Measurements from ENCODE around the gene SCMH1. TPM values are rescaled to one million over a fixed set of nuclear protein-coding genes. Genes with fewer than 3 reads are reported as not detected.

Gene SCMH1
- total and polyA plus RNA-seq, 2 experiments from 2014 or later, result 15.0 to 19.4 TPM

DNA sequence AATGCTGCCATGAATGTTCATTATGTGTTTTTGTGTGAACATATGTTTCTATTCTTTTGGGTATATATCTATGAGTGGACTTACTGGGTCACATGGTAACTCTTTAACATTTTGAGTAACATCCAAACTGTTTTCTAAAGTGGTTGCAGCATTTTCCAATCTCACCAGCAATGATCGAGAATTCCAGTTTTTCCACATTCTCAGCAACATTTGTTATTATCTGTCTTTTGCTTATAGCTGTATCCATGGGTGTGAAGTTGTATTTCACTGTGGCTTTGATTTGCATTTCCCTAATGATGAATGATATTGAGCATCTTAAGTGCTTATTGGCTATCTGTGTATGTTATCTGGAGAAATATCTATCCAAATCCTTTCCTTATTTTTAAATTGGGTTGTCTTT, 131.4 kb downstream of the SCMH1 start (continued):
- TF ChIP-seq EZH2phosphoT487 (IDR thresholded peaks at IDR 0.05; ENCODE audit: unreplicated experiment) (no peak), POLR2AphosphoS5 (IDR thresholded peaks at IDR 0.05; ENCODE audit: low read depth) (no peak), EZH2 (IDR thresholded peaks at IDR 0.05; ENCODE audit: low read depth, unreplicated experiment) (no peak), JUNB (IDR thresholded peaks at IDR 0.05; ENCODE audit: unreplicated experiment) (no peak), ZNF114 (CRISPR knock-in tag; IDR thresholded peaks at IDR 0.05) (no peak), CREB1 (CRISPR knock-in tag; IDR thresholded peaks at IDR 0.05; ENCODE audit: low read depth) (no peak), STAT1 (IDR thresholded peaks at IDR 0.05; ENCODE audit: unreplicated experiment) (no peak), NANOG (IDR thresholded peaks at IDR 0.05; ENCODE audit: borderline replicate concordance) (no peak), ZNF331 (CRISPR knock-in tag; IDR thresholded peaks at IDR 0.05; ENCODE audit: low read depth) (no peak)
- TF ChIP-seq, protein P1, sequence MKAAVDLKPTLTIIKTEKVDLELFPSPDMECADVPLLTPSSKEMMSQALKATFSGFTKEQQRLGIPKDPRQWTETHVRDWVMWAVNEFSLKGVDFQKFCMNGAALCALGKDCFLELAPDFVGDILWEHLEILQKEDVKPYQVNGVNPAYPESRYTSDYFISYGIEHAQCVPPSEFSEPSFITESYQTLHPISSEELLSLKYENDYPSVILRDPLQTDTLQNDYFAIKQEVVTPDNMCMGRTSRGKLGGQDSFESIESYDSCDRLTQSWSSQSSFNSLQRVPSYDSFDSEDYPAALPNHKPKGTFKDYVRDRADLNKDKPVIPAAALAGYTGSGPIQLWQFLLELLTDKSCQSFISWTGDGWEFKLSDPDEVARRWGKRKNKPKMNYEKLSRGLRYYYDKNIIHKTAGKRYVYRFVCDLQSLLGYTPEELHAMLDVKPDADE (IDR thresholded peaks at IDR 0.05), result no peak

DNA sequence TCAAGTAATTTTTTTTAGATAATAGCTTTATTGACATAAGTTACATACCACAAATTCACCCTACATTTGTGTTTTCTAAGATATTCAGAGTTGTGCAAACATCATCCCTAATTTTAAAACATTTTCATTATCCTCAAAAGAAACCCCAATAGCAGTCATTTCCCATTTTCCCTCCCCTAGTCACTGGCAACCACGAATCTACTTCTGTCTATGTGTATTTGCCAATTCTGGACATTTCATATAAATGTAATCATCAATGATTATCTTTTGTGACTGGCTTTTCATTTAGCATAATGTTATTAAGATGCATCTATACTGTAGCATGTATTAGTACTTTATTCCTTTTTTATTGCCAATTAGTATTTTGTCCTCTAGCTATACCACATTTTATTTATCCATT, 131.8 kb downstream of the SCMH1 start:
- no peaks in the 10 kb centered on the region for H3K36me3 ChIP-seq (ENCODE audit: insufficient read depth)
- Mint-ChIP-seq H3K4me1 (peaks cover 6% of the 10 kb centered on the region; the same call in 2 of the 3 replicates), H3K4me3 (no peak overlapping the region), H3K27ac (no peak overlapping the region), H3K36me3 (ENCODE audit: low read depth) (no peaks in the 10 kb centered on the region), H3K9me3 (no peaks in the 10 kb centered on the region), H3K27me3 (ENCODE audit: insufficient read depth, low read depth, poor library complexity) (peaks cover 4% of the 10 kb centered on the region)
- no peaks in the 10 kb centered on the region for H3F3A ChIP-seq (replicated peaks; ENCODE audit: low read depth)
- no peaks in the 10 kb centered on the region for H4K20me1 ChIP-seq (replicated peaks; ENCODE audit: insufficient read depth)
- H3K79me2 ChIP-seq (replicated peaks; ENCODE audit: insufficient read depth), result no peaks in the 10 kb centered on the region
- H3K4me1 ChIP-seq (ENCODE audit: insufficient read depth), result peaks cover 6% of the 10 kb centered on the region; the same call in 1 of the 2 replicates
- ATAC-seq (no peak), DNase-seq (ENCODE audit: low spot score) (no peak)
- H3K27ac ChIP-seq (ENCODE audit: low read depth), result no peak overlapping the region
- no peak overlapping the region for H3K4me3 ChIP-seq
- no peak overlapping the region for H2AFZ ChIP-seq
- H3K4me2 ChIP-seq, result no peak overlapping the region
- H3K27me3 ChIP-seq (ENCODE audit: insufficient read depth), result no peaks in the 10 kb centered on the region
- H3K9me2 ChIP-seq (ENCODE audit: insufficient read depth), result no peaks in the 10 kb centered on the region
- TF ChIP-seq, protein P2, sequence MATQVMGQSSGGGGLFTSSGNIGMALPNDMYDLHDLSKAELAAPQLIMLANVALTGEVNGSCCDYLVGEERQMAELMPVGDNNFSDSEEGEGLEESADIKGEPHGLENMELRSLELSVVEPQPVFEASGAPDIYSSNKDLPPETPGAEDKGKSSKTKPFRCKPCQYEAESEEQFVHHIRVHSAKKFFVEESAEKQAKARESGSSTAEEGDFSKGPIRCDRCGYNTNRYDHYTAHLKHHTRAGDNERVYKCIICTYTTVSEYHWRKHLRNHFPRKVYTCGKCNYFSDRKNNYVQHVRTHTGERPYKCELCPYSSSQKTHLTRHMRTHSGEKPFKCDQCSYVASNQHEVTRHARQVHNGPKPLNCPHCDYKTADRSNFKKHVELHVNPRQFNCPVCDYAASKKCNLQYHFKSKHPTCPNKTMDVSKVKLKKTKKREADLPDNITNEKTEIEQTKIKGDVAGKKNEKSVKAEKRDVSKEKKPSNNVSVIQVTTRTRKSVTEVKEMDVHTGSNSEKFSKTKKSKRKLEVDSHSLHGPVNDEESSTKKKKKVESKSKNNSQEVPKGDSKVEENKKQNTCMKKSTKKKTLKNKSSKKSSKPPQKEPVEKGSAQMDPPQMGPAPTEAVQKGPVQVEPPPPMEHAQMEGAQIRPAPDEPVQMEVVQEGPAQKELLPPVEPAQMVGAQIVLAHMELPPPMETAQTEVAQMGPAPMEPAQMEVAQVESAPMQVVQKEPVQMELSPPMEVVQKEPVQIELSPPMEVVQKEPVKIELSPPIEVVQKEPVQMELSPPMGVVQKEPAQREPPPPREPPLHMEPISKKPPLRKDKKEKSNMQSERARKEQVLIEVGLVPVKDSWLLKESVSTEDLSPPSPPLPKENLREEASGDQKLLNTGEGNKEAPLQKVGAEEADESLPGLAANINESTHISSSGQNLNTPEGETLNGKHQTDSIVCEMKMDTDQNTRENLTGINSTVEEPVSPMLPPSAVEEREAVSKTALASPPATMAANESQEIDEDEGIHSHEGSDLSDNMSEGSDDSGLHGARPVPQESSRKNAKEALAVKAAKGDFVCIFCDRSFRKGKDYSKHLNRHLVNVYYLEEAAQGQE (IDR thresholded peaks at IDR 0.05; ENCODE audit: unreplicated experiment), result no peak
- no peak for TF ChIP-seq STAT1 (IDR thresholded peaks at IDR 0.05; ENCODE audit: unreplicated experiment)
- no peak for TF ChIP-seq POLR2AphosphoS5 (IDR thresholded peaks at IDR 0.05; ENCODE audit: low read depth)
- TF ChIP-seq, protein P3, sequence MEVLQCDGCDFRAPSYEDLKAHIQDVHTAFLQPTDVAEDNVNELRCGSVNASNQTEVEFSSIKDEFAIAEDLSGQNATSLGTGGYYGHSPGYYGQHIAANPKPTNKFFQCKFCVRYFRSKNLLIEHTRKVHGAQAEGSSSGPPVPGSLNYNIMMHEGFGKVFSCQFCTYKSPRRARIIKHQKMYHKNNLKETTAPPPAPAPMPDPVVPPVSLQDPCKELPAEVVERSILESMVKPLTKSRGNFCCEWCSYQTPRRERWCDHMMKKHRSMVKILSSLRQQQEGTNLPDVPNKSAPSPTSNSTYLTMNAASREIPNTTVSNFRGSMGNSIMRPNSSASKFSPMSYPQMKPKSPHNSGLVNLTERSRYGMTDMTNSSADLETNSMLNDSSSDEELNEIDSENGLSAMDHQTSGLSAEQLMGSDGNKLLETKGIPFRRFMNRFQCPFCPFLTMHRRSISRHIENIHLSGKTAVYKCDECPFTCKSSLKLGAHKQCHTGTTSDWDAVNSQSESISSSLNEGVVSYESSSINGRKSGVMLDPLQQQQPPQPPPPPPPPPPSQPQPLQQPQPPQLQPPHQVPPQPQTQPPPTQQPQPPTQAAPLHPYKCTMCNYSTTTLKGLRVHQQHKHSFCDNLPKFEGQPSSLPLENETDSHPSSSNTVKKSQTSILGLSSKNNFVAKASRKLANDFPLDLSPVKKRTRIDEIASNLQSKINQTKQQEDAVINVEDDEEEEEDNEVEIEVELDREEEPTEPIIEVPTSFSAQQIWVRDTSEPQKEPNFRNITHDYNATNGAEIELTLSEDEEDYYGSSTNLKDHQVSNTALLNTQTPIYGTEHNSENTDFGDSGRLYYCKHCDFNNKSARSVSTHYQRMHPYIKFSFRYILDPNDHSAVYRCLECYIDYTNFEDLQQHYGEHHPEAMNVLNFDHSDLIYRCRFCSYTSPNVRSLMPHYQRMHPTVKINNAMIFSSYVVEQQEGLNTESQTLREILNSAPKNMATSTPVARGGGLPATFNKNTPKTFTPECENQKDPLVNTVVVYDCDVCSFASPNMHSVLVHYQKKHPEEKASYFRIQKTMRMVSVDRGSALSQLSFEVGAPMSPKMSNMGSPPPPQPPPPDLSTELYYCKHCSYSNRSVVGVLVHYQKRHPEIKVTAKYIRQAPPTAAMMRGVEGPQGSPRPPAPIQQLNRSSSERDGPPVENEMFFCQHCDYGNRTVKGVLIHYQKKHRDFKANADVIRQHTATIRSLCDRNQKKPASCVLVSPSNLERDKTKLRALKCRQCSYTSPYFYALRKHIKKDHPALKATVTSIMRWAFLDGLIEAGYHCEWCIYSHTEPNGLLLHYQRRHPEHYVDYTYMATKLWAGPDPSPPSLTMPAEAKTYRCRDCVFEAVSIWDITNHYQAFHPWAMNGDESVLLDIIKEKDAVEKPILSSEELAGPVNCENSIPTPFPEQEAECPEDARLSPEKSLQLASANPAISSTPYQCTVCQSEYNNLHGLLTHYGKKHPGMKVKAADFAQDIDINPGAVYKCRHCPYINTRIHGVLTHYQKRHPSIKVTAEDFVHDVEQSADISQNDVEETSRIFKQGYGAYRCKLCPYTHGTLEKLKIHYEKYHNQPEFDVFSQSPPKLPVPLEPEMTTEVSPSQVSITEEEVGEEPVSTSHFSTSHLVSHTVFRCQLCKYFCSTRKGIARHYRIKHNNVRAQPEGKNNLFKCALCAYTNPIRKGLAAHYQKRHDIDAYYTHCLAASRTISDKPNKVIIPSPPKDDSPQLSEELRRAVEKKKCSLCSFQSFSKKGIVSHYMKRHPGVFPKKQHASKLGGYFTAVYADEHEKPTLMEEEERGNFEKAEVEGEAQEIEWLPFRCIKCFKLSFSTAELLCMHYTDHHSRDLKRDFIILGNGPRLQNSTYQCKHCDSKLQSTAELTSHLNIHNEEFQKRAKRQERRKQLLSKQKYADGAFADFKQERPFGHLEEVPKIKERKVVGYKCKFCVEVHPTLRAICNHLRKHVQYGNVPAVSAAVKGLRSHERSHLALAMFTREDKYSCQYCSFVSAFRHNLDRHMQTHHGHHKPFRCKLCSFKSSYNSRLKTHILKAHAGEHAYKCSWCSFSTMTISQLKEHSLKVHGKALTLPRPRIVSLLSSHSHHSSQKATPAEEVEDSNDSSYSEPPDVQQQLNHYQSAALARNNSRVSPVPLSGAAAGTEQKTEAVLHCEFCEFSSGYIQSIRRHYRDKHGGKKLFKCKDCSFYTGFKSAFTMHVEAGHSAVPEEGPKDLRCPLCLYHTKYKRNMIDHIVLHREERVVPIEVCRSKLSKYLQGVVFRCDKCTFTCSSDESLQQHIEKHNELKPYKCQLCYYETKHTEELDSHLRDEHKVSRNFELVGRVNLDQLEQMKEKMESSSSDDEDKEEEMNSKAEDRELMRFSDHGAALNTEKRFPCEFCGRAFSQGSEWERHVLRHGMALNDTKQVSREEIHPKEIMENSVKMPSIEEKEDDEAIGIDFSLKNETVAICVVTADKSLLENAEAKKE (CRISPR knock-in tag; IDR thresholded peaks at IDR 0.05), result no peak
- TF ChIP-seq EZH2phosphoT487 (IDR thresholded peaks at IDR 0.05; ENCODE audit: unreplicated experiment), result no peak
- TF ChIP-seq, protein P1 (IDR thresholded peaks at IDR 0.05), result no peak
